Activated naive CD8-positive, alpha-beta T cell (primary cell): Measurements from ENCODE around the gene MTERF2.
A peak's percentile ranks its signal among the peaks of the same experiment; 100 is the strongest.
"Not testable (repeated sequence)": the region's sequence is repeated elsewhere in the genome, so short reads cannot be mapped to it uniquely, and the experiment has no call there.

Experiments
- H3K27ac Mint-ChIP-seq: one replicate; pipeline ENCODE4 v1.8.0; 2021; ENCODE audit warnings: mixed read lengths
- H3K27me3 Mint-ChIP-seq: one replicate; pipeline ENCODE4 v1.8.0; 2021; ENCODE audit warnings: mixed read lengths
- H3K36me3 Mint-ChIP-seq: one replicate; pipeline ENCODE4 v1.8.0; 2021; ENCODE audit warnings: mixed read lengths
- H3K4me1 Mint-ChIP-seq: one replicate; pipeline ENCODE4 v1.8.0; 2021; ENCODE audit warnings: low read depth, mixed read lengths
- H3K4me3 Mint-ChIP-seq: one replicate; pipeline ENCODE4 v1.8.0; 2021; ENCODE audit warnings: mild to moderate bottlenecking, mixed read lengths
- H3K9me3 Mint-ChIP-seq: one replicate; pipeline ENCODE4 v1.8.0; 2021; ENCODE audit warnings: low read depth, mixed read lengths

Gene MTERF2

DNA sequence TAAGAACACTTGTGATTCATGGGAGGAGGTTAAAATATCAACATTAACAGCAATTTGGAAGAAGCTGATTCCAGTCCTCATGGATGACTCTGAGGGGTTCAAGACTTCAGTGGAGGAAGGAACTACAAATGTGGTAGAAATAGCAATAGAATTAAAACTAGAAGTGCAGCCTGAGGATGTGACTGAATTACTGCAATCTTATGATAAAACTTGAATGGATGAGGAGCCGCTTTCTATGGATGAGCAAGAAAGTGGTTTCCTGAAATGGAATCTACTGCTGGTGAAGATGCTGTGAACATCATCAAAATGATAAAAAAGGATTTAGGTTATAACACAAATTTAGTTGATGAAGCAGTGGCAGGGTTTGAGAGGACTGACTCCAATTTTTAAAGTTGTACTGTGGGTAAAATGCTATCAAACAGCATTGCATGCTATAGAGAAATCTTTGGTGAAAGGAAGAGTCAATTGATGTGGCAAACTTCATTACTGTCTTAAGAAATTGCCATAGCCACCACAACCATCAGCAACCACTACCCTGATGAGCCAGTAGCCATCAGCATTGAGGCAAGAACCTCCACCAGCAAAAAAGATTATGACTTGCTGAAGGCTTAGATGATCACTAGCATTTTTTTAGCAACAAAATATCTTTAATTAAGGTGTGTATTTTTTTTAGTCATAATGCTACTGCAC is 25.9 kb upstream of the MTERF2 start:
- no peak overlapping the region for H3K27ac Mint-ChIP-seq
- H3K9me3 Mint-ChIP-seq, result no peaks in the 10 kb centered on the region
- no peaks in the 10 kb centered on the region for H3K27me3 Mint-ChIP-seq
- H3K4me1 Mint-ChIP-seq, result no peaks in the 10 kb centered on the region
- no peak overlapping the region for H3K4me3 Mint-ChIP-seq
- peaks cover 25% of the 10 kb centered on the region for H3K36me3 Mint-ChIP-seq

GRCh38 chr12:107011519-107011918 is 24.6 kb upstream of the MTERF2 start:
- no peaks in the 10 kb centered on the region for H3K4me1 Mint-ChIP-seq
- no peak overlapping the region for H3K4me3 Mint-ChIP-seq
- no peaks in the 10 kb centered on the region for H3K27me3 Mint-ChIP-seq
- H3K36me3 Mint-ChIP-seq, result peaks cover 15% of the 10 kb centered on the region
- no peaks in the 10 kb centered on the region for H3K9me3 Mint-ChIP-seq
- no peak overlapping the region for H3K27ac Mint-ChIP-seq

- H3K4me3 Mint-ChIP-seq, result no peak overlapping the region
- H3K27me3 Mint-ChIP-seq, result no peaks in the 10 kb centered on the region
- no peak overlapping the region for H3K27ac Mint-ChIP-seq
- H3K9me3 Mint-ChIP-seq, result no peaks in the 10 kb centered on the region
- H3K36me3 Mint-ChIP-seq, result peaks cover 15% of the 10 kb centered on the region
- H3K4me1 Mint-ChIP-seq, result no peaks in the 10 kb centered on the region
Observed at GRCh38 chr12:107007411-107007810, 20.5 kb upstream of the MTERF2 start.

DNA sequence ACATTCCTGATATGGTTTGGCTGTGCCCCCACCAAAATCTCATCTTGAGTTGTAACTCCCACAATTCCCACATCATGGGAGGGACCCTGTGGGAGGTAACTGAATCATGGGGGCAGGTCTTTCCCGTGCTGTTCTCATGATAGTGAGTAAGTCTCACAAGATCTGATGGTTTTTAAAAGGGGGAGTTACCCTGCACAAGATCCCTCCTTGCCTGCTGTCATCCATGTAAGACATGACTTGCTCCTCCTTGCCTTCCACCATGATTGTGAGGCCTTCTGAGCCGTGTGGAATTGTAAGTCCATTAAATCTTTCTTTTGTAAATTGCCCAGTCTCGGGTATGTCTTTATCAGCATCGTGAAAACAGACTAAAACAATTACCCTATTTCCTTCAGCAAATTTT is 15.7 kb upstream of the MTERF2 start:
- H3K27ac Mint-ChIP-seq, H3K9me3 Mint-ChIP-seq, H3K4me1 Mint-ChIP-seq, H3K4me3 Mint-ChIP-seq, H3K36me3 Mint-ChIP-seq, H3K27me3 Mint-ChIP-seq: not testable (repeated sequence)

DNA sequence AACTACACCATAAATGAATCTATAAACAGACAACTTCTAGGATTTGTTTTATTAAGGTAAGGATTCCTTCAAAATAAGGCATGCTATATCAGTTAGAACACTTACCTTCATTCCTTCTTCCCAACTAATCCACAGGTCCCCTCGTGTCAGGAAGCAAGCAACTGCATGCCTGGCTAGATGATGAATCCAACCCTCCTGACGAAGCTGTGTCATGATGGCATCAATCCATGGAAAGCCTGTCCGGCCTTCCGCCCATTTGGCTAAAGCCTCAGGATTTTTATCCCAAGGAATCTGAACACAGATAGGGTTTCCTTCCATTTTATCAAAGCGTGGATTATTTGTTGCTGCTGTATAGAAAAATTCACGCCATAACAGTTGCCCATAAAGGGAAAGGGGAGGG is 12.5 kb upstream of the MTERF2 start:
- Mint-ChIP-seq H3K27ac (no peak overlapping the region), H3K4me1 (no peaks in the 10 kb centered on the region), H3K27me3 (no peaks in the 10 kb centered on the region), H3K36me3 (peaks cover 25% of the 10 kb centered on the region), H3K9me3 (no peaks in the 10 kb centered on the region), H3K4me3 (no peak overlapping the region)

DNA sequence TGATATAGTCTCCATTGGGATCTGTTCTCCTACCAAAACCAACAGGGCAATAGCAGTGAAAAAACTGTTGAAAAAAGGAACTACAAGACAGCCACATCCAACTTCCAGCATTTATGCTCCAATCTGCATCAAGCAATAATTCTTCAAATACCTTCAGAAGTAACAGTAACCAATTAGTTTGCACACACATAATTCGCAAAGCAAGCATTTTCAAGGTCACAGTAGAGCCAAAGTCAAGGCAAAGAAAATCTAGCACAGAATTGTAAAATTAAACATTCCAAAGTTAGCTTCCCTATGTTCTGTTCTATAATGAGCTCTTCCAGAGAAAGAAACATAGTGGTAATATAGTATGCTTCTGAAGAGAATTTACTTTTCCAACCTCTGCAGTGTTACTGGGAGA is 11.0 kb upstream of the MTERF2 start:
- H3K36me3 Mint-ChIP-seq, result peaks cover 26% of the 10 kb centered on the region
- no peaks in the 10 kb centered on the region for H3K9me3 Mint-ChIP-seq

DNA sequence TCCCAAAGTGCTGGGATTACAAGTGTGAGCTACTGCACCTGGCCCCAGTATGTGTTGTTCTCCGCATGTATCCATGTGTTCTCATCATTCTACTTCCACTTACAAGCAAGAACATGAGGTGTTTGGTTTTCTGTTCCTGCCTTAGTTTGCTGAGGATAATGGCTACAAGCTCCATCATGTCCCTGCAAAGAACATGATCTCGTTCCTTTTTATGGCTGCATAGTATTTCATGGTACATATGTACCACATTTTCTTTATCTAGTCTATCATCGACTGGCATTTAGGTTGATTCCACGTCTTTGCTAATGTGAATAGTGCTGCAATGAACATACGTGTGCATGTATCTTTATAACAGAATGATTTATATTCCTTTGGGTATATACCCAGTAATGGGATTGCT is 9.2 kb upstream of the MTERF2 start:
- not testable (repeated sequence) for H3K9me3 Mint-ChIP-seq, H3K4me3 Mint-ChIP-seq, H3K27me3 Mint-ChIP-seq, H3K4me1 Mint-ChIP-seq, H3K27ac Mint-ChIP-seq
- peaks cover 23% of the 10 kb centered on the region for H3K36me3 Mint-ChIP-seq

More for the DNA sequence above, 11.0 kb upstream of the MTERF2 start:
- Mint-ChIP-seq H3K4me1 (no peaks in the 10 kb centered on the region), H3K27me3 (no peaks in the 10 kb centered on the region), H3K4me3 (no peak overlapping the region), H3K27ac (no peak overlapping the region)

DNA sequence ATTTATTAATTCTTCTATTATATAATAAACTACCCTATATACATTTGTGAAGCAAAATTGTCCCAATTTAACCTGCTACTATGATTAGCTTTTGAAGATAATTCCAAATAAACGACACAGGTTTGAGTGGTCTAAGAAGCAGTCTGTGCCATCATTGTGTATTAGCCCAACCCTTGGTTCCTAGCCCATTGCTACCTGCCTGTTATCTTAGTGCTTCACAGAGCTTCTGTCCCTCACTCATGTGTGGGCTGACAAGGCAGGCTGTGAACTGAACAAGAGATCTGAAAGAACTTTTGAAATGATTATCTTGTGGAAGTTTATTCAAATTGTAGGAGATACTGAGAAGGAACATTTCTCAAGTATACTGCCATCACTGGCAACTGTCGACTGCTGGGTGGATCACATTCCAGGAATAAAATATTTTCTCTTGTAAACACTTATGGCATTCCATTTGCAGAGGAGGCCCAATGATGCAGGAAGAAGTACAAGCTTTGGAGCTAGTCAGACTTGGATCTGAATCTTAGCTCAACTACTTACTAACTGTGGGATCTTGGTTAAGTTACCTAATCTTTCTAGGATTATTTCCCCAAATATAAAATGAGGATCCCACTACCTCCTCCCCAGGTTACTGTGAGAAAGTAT is 7.8 kb upstream of the MTERF2 start:
- Mint-ChIP-seq H3K27me3 (no peaks in the 10 kb centered on the region), H3K4me1 (no peaks in the 10 kb centered on the region), H3K4me3 (no peak overlapping the region), H3K27ac (no peak overlapping the region), H3K36me3 (peaks cover 23% of the 10 kb centered on the region), H3K9me3 (no peaks in the 10 kb centered on the region)

DNA sequence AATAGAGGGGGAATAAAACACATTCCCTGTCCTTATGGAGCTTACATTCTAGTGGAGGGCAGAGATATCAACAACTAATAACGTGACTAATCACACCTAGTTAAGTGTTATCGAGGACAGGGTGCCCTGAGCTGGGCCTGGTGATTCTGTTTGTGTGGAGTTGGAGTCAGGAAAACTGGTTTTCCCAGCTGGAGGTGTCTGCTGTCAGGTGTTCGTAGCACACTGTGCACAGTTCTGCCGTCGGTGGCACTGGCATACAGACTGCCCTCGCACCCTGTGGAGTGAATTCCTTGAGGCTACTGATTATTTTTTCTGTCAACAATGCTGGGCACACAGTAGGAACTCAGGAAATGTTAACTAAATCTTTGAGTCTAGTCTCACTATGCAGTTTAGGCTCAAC is 900 bp upstream of the MTERF2 start:
- peak overlapping the region; percentile 94 for H3K4me3 Mint-ChIP-seq

DNA sequence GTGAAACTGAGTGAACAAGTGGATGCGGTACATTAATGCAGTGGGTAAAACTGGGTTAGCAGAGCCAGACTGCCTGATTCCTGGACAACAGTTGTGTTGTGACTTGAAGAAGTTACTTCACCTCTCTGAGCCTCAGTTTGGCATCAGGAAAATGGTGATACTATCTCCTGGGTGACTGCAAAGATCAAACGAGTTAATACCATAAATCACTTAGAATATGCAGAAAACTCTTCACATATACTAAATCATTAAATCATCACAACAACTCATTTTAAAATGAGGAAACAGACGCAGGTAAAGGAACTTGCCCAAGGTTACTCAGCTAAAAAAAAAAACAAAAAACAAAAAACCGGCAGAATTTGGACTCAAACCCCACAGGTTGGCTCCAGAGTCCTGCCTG is 811 bp downstream of the MTERF2 start:
- H3K9me3 Mint-ChIP-seq, result peaks cover 8% of the 10 kb centered on the region
- H3K4me3 Mint-ChIP-seq, result peak overlapping the region; percentile 94
- peaks cover 20% of the 10 kb centered on the region for H3K36me3 Mint-ChIP-seq
- peaks cover 44% of the 10 kb centered on the region for H3K4me1 Mint-ChIP-seq
- H3K27ac Mint-ChIP-seq, result peak overlapping the region; percentile 22
- no peaks in the 10 kb centered on the region for H3K27me3 Mint-ChIP-seq

More for the DNA sequence above, 900 bp upstream of the MTERF2 start:
- H3K4me1 Mint-ChIP-seq, result peaks cover 42% of the 10 kb centered on the region
- H3K36me3 Mint-ChIP-seq, result peaks cover 22% of the 10 kb centered on the region
- peak overlapping the region; percentile 86 for H3K27ac Mint-ChIP-seq
- no peaks in the 10 kb centered on the region for H3K27me3 Mint-ChIP-seq
- H3K9me3 Mint-ChIP-seq, result peaks cover 8% of the 10 kb centered on the region

DNA sequence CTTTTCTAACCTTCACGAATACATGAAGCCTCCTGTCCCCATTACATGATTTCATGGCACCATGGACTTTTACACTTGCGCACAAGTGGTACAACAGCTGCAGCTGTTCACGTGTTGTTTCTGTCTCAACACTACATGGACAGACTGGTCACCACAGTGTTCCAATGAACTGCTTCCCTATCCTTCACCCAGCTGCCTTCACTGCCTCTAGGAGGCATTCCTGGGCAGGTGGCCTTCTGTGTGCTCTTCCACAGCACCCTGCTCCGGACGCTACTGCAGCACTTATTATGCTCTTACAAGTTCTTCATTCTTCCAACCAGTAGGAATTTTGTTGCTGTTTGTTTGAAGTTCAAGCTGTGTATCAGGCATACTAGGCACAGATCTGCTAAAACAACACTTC is 1.5 kb downstream of the MTERF2 start:
- peaks cover 8% of the 10 kb centered on the region for H3K9me3 Mint-ChIP-seq
- peak overlapping the region; percentile 94 for H3K4me3 Mint-ChIP-seq
- H3K36me3 Mint-ChIP-seq, result peaks cover 20% of the 10 kb centered on the region
- no peaks in the 10 kb centered on the region for H3K27me3 Mint-ChIP-seq
- H3K27ac Mint-ChIP-seq, result no peak overlapping the region
- peaks cover 48% of the 10 kb centered on the region for H3K4me1 Mint-ChIP-seq

DNA sequence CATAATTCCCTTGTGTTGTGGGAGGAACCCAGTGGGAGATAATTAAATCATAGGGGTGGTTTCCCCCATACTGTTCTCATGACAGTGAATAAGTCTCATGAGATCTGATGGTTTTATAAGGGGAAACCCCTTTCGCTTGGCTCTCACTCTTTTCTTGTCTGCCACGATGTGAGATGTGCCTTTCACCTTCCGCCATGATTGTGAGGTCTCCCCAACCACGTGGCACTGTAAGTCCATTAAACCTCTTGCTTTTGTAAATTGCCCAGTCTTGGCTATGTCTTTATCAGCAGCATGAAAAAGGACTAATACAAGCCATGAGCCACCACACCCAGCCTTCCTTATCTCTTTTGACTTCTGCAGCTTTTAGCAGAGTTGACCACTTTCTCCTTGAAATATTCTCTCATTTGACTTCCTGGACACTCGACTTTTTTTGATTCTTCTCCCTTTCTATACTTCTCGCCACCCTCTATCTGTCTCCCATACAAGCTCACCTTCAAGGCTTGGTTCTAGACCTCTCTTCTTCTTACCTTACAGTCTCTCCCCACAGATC is 2.3 kb downstream of the MTERF2 start:
- peaks cover 8% of the 10 kb centered on the region for H3K9me3 Mint-ChIP-seq
- H3K4me1 Mint-ChIP-seq, result peaks cover 48% of the 10 kb centered on the region
- peak overlapping the region; percentile 67 for H3K27ac Mint-ChIP-seq
- peaks cover 20% of the 10 kb centered on the region for H3K36me3 Mint-ChIP-seq
- H3K27me3 Mint-ChIP-seq, result no peaks in the 10 kb centered on the region
- peak overlapping the region; percentile 57 for H3K4me3 Mint-ChIP-seq

DNA sequence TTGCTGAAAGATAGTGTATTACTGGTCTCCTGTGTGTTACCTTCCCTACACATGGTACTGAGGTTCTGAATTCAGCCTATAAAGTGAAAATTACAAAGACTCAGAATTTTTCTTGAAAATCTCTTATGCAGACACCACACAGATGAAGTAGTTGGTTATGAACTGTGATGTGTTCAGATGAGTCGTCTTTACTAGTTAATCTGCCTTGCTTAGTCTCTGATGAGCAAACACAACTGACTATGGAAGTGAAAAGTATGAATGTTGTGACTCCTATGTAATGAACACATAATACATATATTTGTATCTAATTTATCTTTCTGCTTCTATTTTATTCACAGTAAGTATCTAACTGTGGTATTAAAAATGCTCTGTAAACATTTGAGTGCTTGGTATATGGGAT is 4.7 kb downstream of the MTERF2 start:
- Mint-ChIP-seq H3K4me1 (peaks cover 45% of the 10 kb centered on the region), H3K9me3 (peaks cover 8% of the 10 kb centered on the region), H3K27me3 (no peaks in the 10 kb centered on the region), H3K27ac (no peak overlapping the region), H3K4me3 (no peak overlapping the region), H3K36me3 (peaks cover 26% of the 10 kb centered on the region)

DNA sequence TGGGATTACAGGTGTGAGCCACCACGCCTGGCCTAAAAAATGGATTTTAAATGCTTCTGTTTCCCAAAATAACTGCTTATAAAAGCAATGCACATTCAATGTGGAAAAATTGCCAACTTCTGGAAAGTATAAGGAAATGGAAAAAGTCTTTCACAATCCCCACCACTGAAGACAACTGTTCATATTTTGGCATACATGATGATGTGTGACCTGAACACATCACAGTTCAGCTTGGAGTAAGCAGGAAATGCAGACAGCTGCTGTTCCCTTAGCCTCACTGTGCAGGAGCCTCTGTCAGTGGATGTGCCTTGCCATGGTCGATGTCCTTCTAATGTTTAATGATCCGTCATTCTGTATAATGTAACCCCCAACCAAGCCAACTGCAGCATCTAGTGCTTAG is 5.2 kb downstream of the MTERF2 start:
- Mint-ChIP-seq H3K9me3 (peaks cover 8% of the 10 kb centered on the region), H3K27me3 (no peaks in the 10 kb centered on the region), H3K4me3 (no peak overlapping the region), H3K27ac (no peak overlapping the region), H3K36me3 (peaks cover 26% of the 10 kb centered on the region), H3K4me1 (peaks cover 42% of the 10 kb centered on the region)

- Mint-ChIP-seq H3K27ac (no peak overlapping the region), H3K36me3 (peaks cover 26% of the 10 kb centered on the region), H3K27me3 (no peaks in the 10 kb centered on the region), H3K4me3 (no peak overlapping the region), H3K4me1 (peaks cover 34% of the 10 kb centered on the region), H3K9me3 (peaks cover 8% of the 10 kb centered on the region)
Observed at GRCh38 chr12:106980944-106981343, 6.0 kb downstream of the MTERF2 start.
